ENCODE results near the gene WWOX. TPM values are rescaled to one million over a fixed set of nuclear protein-coding genes. Genes with fewer than 3 reads are reported as not detected.

WWOX gene
- total RNA-seq, 6 experiments from 2014 or later = 13.0 to 24.3 (median 16.5) TPM

GRCh38 chr16:78869492-78869891, 770.0 kb downstream of the WWOX start:
- intact Hi-C loops (cut with DNase I) = no loop called here
- WGBS (ENCODE audit: insufficient coverage, low coverage, low lambda C conversion rate, missing lambda C conversion rate) = 90% methylated on average over 4 of the region's 7 CpGs
- Histone ChIP-seq H3K4me3 (no peak overlapping the region), H3K27me3 (no peaks in the 10 kb centered on the region), H3K4me1 (no peaks in the 10 kb centered on the region), H3K9me3 (no peaks in the 10 kb centered on the region), H3K36me3 (no peaks in the 10 kb centered on the region), H3K27ac (no peak overlapping the region)
- ATAC-seq (no peak), DNase-seq (no peak)
- TF ChIP-seq CTCF (IDR thresholded peaks at IDR 0.05) (no peak), POLR2A (IDR thresholded peaks at IDR 0.05) (no peak)

- DNase-seq = no peak
- intact Hi-C loops (cut with DNase I) = no loop called here
Measured at GRCh38 chr16:78871241-78871640, 771.8 kb downstream of the WWOX start.

GRCh38 chr16:78876671-78877070, 777.2 kb downstream of the WWOX start:
- Histone ChIP-seq H3K36me3 (no peaks in the 10 kb centered on the region), H3K4me1 (no peaks in the 10 kb centered on the region), H3K27ac (no peak overlapping the region), H3K9me3 (no peaks in the 10 kb centered on the region), H3K27me3 (no peaks in the 10 kb centered on the region), H3K4me3 (no peak overlapping the region)
- ATAC-seq = no peak
- intact Hi-C loops (cut with DNase I) = no loop called here
- no peak for TF ChIP-seq CTCF (IDR thresholded peaks at IDR 0.05)
- TF ChIP-seq POLR2A (IDR thresholded peaks at IDR 0.05) = no peak
- no peak for DNase-seq
- 52% methylated on average over 2 of the region's 2 CpGs for WGBS (ENCODE audit: insufficient coverage, low coverage, low lambda C conversion rate, missing lambda C conversion rate)

More at GRCh38 chr16:78871241-78871640, 771.8 kb downstream of the WWOX start:
- no peak for ATAC-seq
- no peak overlapping the region for H3K4me3 ChIP-seq
- no peaks in the 10 kb centered on the region for H3K4me1 ChIP-seq
- H3K36me3 ChIP-seq = no peaks in the 10 kb centered on the region
- no peaks in the 10 kb centered on the region for H3K27me3 ChIP-seq
- no peak overlapping the region for H3K27ac ChIP-seq
- WGBS (ENCODE audit: insufficient coverage, low coverage, low lambda C conversion rate, missing lambda C conversion rate) = 94% methylated on average over 2 of the region's 4 CpGs
- no peaks in the 10 kb centered on the region for H3K9me3 ChIP-seq
- TF ChIP-seq CTCF (IDR thresholded peaks at IDR 0.05) (no peak), POLR2A (IDR thresholded peaks at IDR 0.05) (no peak)

- 75% methylated on average over 6 of the region's 6 CpGs for WGBS (ENCODE audit: insufficient coverage, low coverage, low lambda C conversion rate, missing lambda C conversion rate)
- intact Hi-C loops (cut with DNase I) = no loop called here
- DNase-seq (no peak), ATAC-seq (no peak)
- no peaks in the 10 kb centered on the region for H3K4me1 ChIP-seq
- H3K27me3 ChIP-seq = no peaks in the 10 kb centered on the region
- no peaks in the 10 kb centered on the region for H3K9me3 ChIP-seq
- TF ChIP-seq CTCF (IDR thresholded peaks at IDR 0.05) = no peak
- no peak for TF ChIP-seq POLR2A (IDR thresholded peaks at IDR 0.05)
- no peaks in the 10 kb centered on the region for H3K36me3 ChIP-seq
- no peak overlapping the region for H3K4me3 ChIP-seq
- H3K27ac ChIP-seq = no peak overlapping the region
Measured at GRCh38 chr16:78877114-78877655, 777.7 kb downstream of the WWOX start.

- no peak overlapping the region for H3K27ac ChIP-seq
Measured at GRCh38 chr16:78878570-78878969, 779.1 kb downstream of the WWOX start.

More at GRCh38 chr16:78878570-78878969, 779.1 kb downstream of the WWOX start:
- Histone ChIP-seq H3K27me3 (no peaks in the 10 kb centered on the region), H3K9me3 (no peaks in the 10 kb centered on the region), H3K4me1 (no peaks in the 10 kb centered on the region), H3K36me3 (no peaks in the 10 kb centered on the region), H3K4me3 (no peak overlapping the region)
- TF ChIP-seq CTCF (IDR thresholded peaks at IDR 0.05) (no peak), POLR2A (IDR thresholded peaks at IDR 0.05) (no peak)
- DNase-seq = no peak
- intact Hi-C loops (cut with DNase I) = no loop called here
- ATAC-seq = no peak

Data from right lobe of liver (tissue), 6 donors.